Breast epithelium (tissue), 3 donors: ENCODE data around the gene TRAF4.

Source experiments
- CTCF ChIP-seq, 3 donors: fragments of 450-650 bp; IDR thresholded peaks; one replicate each; pipeline ENCODE4 v1.5.1; 2016 to 2017; ENCODE audit warnings: antibody characterized with exemption in 3 of 3, mild to moderate bottlenecking in 3 of 3, moderate library complexity in 3 of 3
- POLR2A ChIP-seq: fragments of 450-650 bp; IDR thresholded peaks from one replicate; pipeline ENCODE4 v1.6.1; 2016; ENCODE audit warnings: antibody characterized with exemption, mild to moderate bottlenecking, moderate library complexity
- POLR2AphosphoS5 ChIP-seq, 3 donors: sonication (generic); formaldehyde crosslinking; IDR thresholded peaks; one replicate each; pipeline ENCODE4 v1.6.1; 2017; ENCODE audit warnings: antibody characterized with exemption in 3 of 3

- TF ChIP-seq POLR2AphosphoS5 (IDR thresholded peaks at IDR 0.05), result peak in 1 of 3 donors; percentile 19
- no peak for TF ChIP-seq CTCF (IDR thresholded peaks at IDR 0.05)
- TF ChIP-seq POLR2A, result no peak
Measured at GRCh38 chr17:28725166-28725659, 18.6 kb upstream of the TRAF4 start.
